Hepatocyte (in vitro differentiated cells): ENCODE results near the gene TRIM46.

Experiments
- EZH2phosphoT487 ChIP-seq: fragments of 200-600 bp; sonication (generic); IDR thresholded peaks from one replicate; pipeline ENCODE4 v1.6.1; 2018; ENCODE audit warnings: antibody characterized with exemption, mild to moderate bottlenecking, low read depth, moderate library complexity; ENCODE audit not compliant: unreplicated experiment, severe bottlenecking
- TF ChIP-seq, protein P1 (sequence below): fragments of 200-600 bp; sonication (generic); IDR thresholded peaks from 2 replicates; pipeline ENCODE4 v1.5.1; 2016; ENCODE audit warnings: antibody characterized with exemption, mild to moderate bottlenecking; ENCODE audit not compliant: poor library complexity

DNA sequence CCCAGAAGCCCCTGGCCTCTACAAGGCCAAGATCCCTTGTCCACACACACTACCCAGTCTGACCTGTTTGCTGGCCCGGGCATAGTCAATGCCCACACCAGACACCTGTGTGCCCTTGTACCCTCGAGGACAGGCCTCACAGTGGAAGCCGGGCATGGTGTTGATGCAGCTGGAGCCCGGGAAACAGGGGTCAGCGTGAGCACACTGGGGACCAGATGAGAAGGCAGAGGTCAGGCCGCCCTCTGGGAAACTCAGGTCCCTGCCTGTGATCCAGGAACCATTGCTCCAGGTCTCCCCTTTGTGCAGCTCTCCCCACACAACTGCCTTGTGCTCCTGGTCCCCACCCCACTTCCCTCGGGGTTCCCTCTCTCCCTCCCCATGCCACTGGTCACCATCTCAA, 28.5 kb downstream of the TRIM46 start:
- TF ChIP-seq, protein P1, sequence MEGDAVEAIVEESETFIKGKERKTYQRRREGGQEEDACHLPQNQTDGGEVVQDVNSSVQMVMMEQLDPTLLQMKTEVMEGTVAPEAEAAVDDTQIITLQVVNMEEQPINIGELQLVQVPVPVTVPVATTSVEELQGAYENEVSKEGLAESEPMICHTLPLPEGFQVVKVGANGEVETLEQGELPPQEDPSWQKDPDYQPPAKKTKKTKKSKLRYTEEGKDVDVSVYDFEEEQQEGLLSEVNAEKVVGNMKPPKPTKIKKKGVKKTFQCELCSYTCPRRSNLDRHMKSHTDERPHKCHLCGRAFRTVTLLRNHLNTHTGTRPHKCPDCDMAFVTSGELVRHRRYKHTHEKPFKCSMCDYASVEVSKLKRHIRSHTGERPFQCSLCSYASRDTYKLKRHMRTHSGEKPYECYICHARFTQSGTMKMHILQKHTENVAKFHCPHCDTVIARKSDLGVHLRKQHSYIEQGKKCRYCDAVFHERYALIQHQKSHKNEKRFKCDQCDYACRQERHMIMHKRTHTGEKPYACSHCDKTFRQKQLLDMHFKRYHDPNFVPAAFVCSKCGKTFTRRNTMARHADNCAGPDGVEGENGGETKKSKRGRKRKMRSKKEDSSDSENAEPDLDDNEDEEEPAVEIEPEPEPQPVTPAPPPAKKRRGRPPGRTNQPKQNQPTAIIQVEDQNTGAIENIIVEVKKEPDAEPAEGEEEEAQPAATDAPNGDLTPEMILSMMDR = no peak
- no peak for TF ChIP-seq EZH2phosphoT487
